K562 (cell line): Measurements from ENCODE around the gene YBX3. TPM values are rescaled to one million over a fixed set of nuclear protein-coding genes. Genes with fewer than 3 reads are reported as not detected.

Source experiments
- ATF7 ChIP-seq: fragments of 450-650 bp; IDR thresholded peaks from 2 replicates; pipeline ENCODE4 v1.7.1; 2014; ENCODE audit warnings: mild to moderate bottlenecking, moderate library complexity
- BCOR ChIP-seq: fragments of 450-650 bp; IDR thresholded peaks from 2 replicates; pipeline ENCODE4 v1.6.1; 2016
- CEBPG ChIP-seq, 3 experiments: fragments of 200-800 bp in 1 of 3; sonication (Bioruptor generic) in 1 of 3; sonication (generic) in 1 of 3; formaldehyde crosslinking in 1 of 3; IDR thresholded peaks in 2 of 3; conservative IDR thresholded peaks in 1 of 3; 2 replicates each; pipeline versions ENCODE4 v1.6.1 to v1.8.0; 2016 to 2022; ENCODE audit warnings: missing compliant biosample characterization in 2 of 3, missing genetic modification characterization in 2 of 3, mild to moderate bottlenecking in 1 of 3, missing genetic modification reagents in 1 of 3
- CREM ChIP-seq: IDR thresholded peaks from 2 replicates; pipeline ENCODE4 v1.6.1; 2014; ENCODE audit warnings: antibody characterized with exemption, low read depth
- CTBP1 ChIP-seq: fragments of 450-650 bp; IDR thresholded peaks from 2 replicates; pipeline ENCODE4 v1.6.1; 2016; ENCODE audit warnings: borderline replicate concordance
- EP300 ChIP-seq: IDR thresholded peaks from 2 replicates; pipeline ENCODE4 v1.6.1; 2012; ENCODE audit warnings: low read length, improper control_type of control experiment
- FOXJ2 ChIP-seq: fragments of 200-800 bp; sonication (Bioruptor generic); IDR thresholded peaks from 2 replicates; pipeline ENCODE4 v1.6.1; 2016; ENCODE audit warnings: missing genetic modification characterization, missing compliant biosample characterization
- FOXK2 ChIP-seq, 2 experiments: fragments of 450-650 bp; IDR thresholded peaks in 1 of 2; conservative IDR thresholded peaks in 1 of 2; 2 replicates each; pipeline ENCODE4 v1.6.1; 2016; ENCODE audit warnings: low read depth in 2 of 2, mild to moderate bottlenecking in 1 of 2
- HNRNPK ChIP-seq: fragments of 200-400 bp; formaldehyde crosslinking; IDR thresholded peaks from one replicate; pipeline ENCODE4 v1.6.1; 2018; ENCODE audit warnings: mild to moderate bottlenecking, low read depth, low read length; ENCODE audit not compliant: poor library complexity, severe bottlenecking
- ID3 ChIP-seq, 2 experiments: fragments of 250-450 bp in 1 of 2; fragments of 450-650 bp in 1 of 2; sonication (Bioruptor Pico) in 1 of 2; IDR thresholded peaks; 2 replicates each; pipeline versions ENCODE4 v1.6.1 to v1.8.0; 2016 to 2021; ENCODE audit warnings: mild to moderate bottlenecking in 2 of 2, moderate library complexity in 2 of 2, missing compliant biosample characterization in 1 of 2, missing genetic modification characterization in 1 of 2
- JUN ChIP-seq, 2 experiments: sonication (generic) in 1 of 2; formaldehyde crosslinking in 1 of 2; IDR thresholded peaks; 2 replicates each; pipeline versions ENCODE4 v1.6.1 to v1.8.0; 2012 to 2022; ENCODE audit warnings: borderline replicate concordance in 2 of 2, mild to moderate bottlenecking in 2 of 2, improper control_type of control experiment in 1 of 2, low read depth in 1 of 2, low read length in 1 of 2, missing genetic modification reagents in 1 of 2
- PKNOX1 ChIP-seq: fragments of 450-650 bp; IDR thresholded peaks from 2 replicates; pipeline ENCODE4 v1.6.1; 2016
- POLR2AphosphoS5 ChIP-seq: IDR thresholded peaks from 2 replicates; pipeline ENCODE4 v1.6.1; 2011; ENCODE audit warnings: mild to moderate bottlenecking, low read depth, low read length, moderate library complexity; ENCODE audit not compliant: control insufficient read depth, insufficient read depth
- RBBP5 ChIP-seq: fragments of 200-600 bp; sonication (generic); IDR thresholded peaks from 2 replicates; pipeline ENCODE4 v1.6.1; 2012; ENCODE audit warnings: borderline replicate concordance, mild to moderate bottlenecking, low read length, control low read depth, inconsistent platforms; ENCODE audit not compliant: insufficient read depth, poor library complexity, severe bottlenecking
- SMAD2 ChIP-seq: fragments of 150-350 bp; IDR thresholded peaks from 2 replicates; pipeline ENCODE4 v1.6.1; 2014; ENCODE audit warnings: low read depth, mild to moderate bottlenecking, low read length
- SNRNP70 ChIP-seq: fragments of 200-400 bp; formaldehyde crosslinking; optimal IDR thresholded peaks from 2 replicates; pipeline ENCODE3; 2017; ENCODE audit warnings: low read depth, low read length
- SREBF2 ChIP-seq: sonication (generic); formaldehyde crosslinking; IDR thresholded peaks from 2 replicates; pipeline ENCODE4 v1.4.0; 2020; ENCODE audit warnings: mild to moderate bottlenecking, missing genetic modification reagents
- ZBTB1 ChIP-seq: sonication (generic); formaldehyde crosslinking; IDR thresholded peaks from 2 replicates; pipeline ENCODE4 v1.8.1; 2023; ENCODE audit warnings: missing genetic modification reagents, low read depth, mild to moderate bottlenecking, borderline replicate concordance
- ZNF224 ChIP-seq: sonication (generic); formaldehyde crosslinking; IDR thresholded peaks from 2 replicates; pipeline ENCODE4 v1.8.0; 2022; ENCODE audit warnings: mild to moderate bottlenecking, missing genetic modification reagents
- ZNF778 ChIP-seq: fragments of 450-650 bp; formaldehyde crosslinking; IDR thresholded peaks from 2 replicates; pipeline ENCODE4 v1.4.0; 2020; ENCODE audit warnings: mild to moderate bottlenecking, moderate library complexity
- polyA plus RNA-seq, 8 experiments: library from polyadenylated mRNA; depleted of rRNA in 4 of 8; stranded (reverse) in 5 of 8; unstranded in 3 of 8; fragments of >200 nt; fragmentation: Nextera tagmentation in 2 of 8; fragmentation: Illumina TruSeq in 1 of 8; extraction: Ambion mirVana in 2 of 8; extraction: Trizol in 1 of 8; gene quantifications; 2 replicates each; pipeline versions ENCODE4 v1.2.1 to v1.2.3, GENCODE V29; 2011 to 2014; ENCODE audit warnings: inconsistent platforms in 1 of 8, missing spikeins in 1 of 8
- total RNA-seq, 7 experiments: library from RNA; depleted of rRNA in 6 of 7; stranded (reverse); fragments of >200 nt in 6 of 7; fragmentation: Illumina TruSeq in 2 of 7; extraction: Trizol in 2 of 7; gene quantifications; 2 replicates each; pipeline versions ENCODE4 v1.2.1 to v1.2.3, GENCODE V29; 2011 to 2021; ENCODE audit warnings: low replicate concordance in 1 of 7
- TF ChIP-seq, protein P1 (sequence below): IDR thresholded peaks from 2 replicates; pipeline ENCODE4 v1.6.1; 2011; ENCODE audit warnings: borderline replicate concordance, low read depth, mild to moderate bottlenecking, moderate library complexity, low read length; ENCODE audit not compliant: insufficient read depth, poor library complexity, severe bottlenecking
- TF ChIP-seq, protein P2 (sequence below): fragments of 450-650 bp; formaldehyde crosslinking; IDR thresholded peaks from 2 replicates; pipeline ENCODE4 v1.4.0; 2020; ENCODE audit warnings: mild to moderate bottlenecking

YBX3 gene
- total and polyA plus RNA-seq, 9 of the 15 experiments (the other 6 are each of a cell fraction or from before 2014, with no cell fraction given): 47.0 to 239 (median 81.5) TPM

DNA sequence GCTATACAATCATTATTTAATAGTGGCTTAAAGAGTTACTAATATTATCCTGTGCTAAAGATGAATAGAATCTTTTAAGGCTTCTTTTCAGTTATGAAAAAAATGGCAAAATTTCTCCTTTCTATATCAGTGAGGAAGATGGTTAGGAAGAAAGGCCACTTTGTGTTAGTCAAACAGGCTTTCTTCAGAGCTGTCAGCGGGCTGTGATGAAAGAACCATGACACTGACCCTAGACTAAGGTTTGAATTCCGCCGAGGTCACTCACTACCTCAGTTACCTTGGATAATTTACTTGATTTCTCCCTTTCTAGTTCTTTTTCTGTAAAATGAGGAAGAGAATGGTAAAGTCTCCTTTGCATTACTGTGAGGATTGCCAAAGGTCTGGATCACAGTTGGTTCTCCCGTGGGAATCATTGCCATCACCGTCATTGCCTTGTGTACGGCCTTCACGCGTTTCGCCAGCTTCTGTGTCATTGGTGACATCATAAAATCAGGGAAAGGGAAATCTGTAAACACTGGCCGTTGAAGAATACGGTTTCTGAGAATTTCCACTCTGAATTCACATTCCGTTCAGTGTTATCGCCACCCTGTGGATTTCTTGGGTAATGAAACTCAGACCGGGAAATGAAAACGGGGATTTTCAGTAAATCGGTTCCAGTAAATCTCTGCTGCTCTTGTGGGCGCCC is 26.7 kb upstream of the YBX3 start (continued):
- TF ChIP-seq ZBTB1 (no peak), PKNOX1 (no peak), BCOR (no peak), ZNF778 (CRISPR knock-in tag) (no peak), CEBPG (CRISPR knock-in tag; IDR thresholded peaks at IDR 0.05) (no peak), CEBPG (tag; conservative IDR thresholded peaks at IDR 0.05 in 1 of 2, IDR thresholded peaks at IDR 0.05 in 1 of 2) (peak in 1 of 2 experiments; percentile 35; a peak in 1 of 4 replicates), ID3 (CRISPR knock-in tag; IDR thresholded peaks at IDR 0.05) (no peak), ID3 (tag; IDR thresholded peaks at IDR 0.05) (no peak), SNRNP70 (no peak), FOXK2 (conservative IDR thresholded peaks at IDR 0.05 in 1 of 2, IDR thresholded peaks at IDR 0.05 in 1 of 2; ENCODE audit: low read depth in 2 of 2) (peak; percentile 77 to 87), JUN (IDR thresholded peaks at IDR 0.05; ENCODE audit: borderline replicate concordance, low read depth, low read length) (peak; percentile 24; the same call in 1 of the 2 replicates), JUN (CRISPR knock-in tag; IDR thresholded peaks at IDR 0.05; ENCODE audit: borderline replicate concordance) (no peak), CREM (peak; percentile 37), ATF7 (peak; percentile 92), ZNF224 (CRISPR knock-in tag) (no peak), RBBP5 (no peak), EP300 (peak; percentile 38; the same call in 1 of the 2 replicates), POLR2AphosphoS5 (no peak), HNRNPK (no peak), CTBP1 (peak; percentile 12; the same call in 1 of the 2 replicates), SMAD2 (no peak), FOXJ2 (tag) (0 out of 2 replicates have a peak, but pooled peaks have one; percentile 41), SREBF2 (CRISPR knock-in tag) (no peak)
- TF ChIP-seq, protein P1, sequence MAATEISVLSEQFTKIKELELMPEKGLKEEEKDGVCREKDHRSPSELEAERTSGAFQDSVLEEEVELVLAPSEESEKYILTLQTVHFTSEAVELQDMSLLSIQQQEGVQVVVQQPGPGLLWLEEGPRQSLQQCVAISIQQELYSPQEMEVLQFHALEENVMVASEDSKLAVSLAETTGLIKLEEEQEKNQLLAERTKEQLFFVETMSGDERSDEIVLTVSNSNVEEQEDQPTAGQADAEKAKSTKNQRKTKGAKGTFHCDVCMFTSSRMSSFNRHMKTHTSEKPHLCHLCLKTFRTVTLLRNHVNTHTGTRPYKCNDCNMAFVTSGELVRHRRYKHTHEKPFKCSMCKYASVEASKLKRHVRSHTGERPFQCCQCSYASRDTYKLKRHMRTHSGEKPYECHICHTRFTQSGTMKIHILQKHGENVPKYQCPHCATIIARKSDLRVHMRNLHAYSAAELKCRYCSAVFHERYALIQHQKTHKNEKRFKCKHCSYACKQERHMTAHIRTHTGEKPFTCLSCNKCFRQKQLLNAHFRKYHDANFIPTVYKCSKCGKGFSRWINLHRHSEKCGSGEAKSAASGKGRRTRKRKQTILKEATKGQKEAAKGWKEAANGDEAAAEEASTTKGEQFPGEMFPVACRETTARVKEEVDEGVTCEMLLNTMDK: peak; percentile 26
- TF ChIP-seq, protein P2, sequence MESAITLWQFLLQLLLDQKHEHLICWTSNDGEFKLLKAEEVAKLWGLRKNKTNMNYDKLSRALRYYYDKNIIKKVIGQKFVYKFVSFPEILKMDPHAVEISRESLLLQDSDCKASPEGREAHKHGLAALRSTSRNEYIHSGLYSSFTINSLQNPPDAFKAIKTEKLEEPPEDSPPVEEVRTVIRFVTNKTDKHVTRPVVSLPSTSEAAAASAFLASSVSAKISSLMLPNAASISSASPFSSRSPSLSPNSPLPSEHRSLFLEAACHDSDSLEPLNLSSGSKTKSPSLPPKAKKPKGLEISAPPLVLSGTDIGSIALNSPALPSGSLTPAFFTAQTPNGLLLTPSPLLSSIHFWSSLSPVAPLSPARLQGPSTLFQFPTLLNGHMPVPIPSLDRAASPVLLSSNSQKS (CRISPR knock-in tag): no peak
